Immature natural killer cell (primary cell): ENCODE results near the gene CRABP1. TPM values are rescaled to one million over a fixed set of nuclear protein-coding genes. Genes with fewer than 3 reads are reported as not detected.

ENCODE experiments used
- DNase-seq, 3 donors: peaks; one replicate each; pipeline ENCODE4 v3.0.0; 2022; ENCODE audit warnings: mixed read lengths in 1 of 3
- H3K27ac Mint-ChIP-seq, 6 donors: one replicate each; pipeline ENCODE4 v1.8.0; 2020; ENCODE audit warnings: mixed read lengths in 6 of 6, mild to moderate bottlenecking in 5 of 6, inconsistent platforms in 4 of 6, moderate library complexity in 3 of 6
- H3K27me3 Mint-ChIP-seq, 3 donors: one replicate each; pipeline ENCODE4 v1.8.0; 2020 to 2021; ENCODE audit warnings: low read depth in 3 of 3, mild to moderate bottlenecking in 3 of 3, mixed read lengths in 3 of 3, moderate library complexity in 3 of 3, inconsistent platforms in 1 of 3
- H3K36me3 Mint-ChIP-seq, 3 donors: one replicate each; pipeline ENCODE4 v1.8.0; 2020; ENCODE audit warnings: mixed read lengths in 3 of 3, inconsistent platforms in 2 of 3, mild to moderate bottlenecking in 2 of 3
- H3K4me1 Mint-ChIP-seq, 2 donors: one replicate each; pipeline ENCODE4 v1.8.0; 2020; ENCODE audit warnings: inconsistent platforms in 2 of 2, mild to moderate bottlenecking in 2 of 2, mixed read lengths in 2 of 2, moderate library complexity in 1 of 2
- H3K4me3 Mint-ChIP-seq, 5 donors: one replicate each; pipeline ENCODE4 v1.8.0; 2020; ENCODE audit warnings: mild to moderate bottlenecking in 5 of 5, mixed read lengths in 5 of 5, inconsistent platforms in 3 of 5, moderate library complexity in 3 of 5
- H3K9me3 Mint-ChIP-seq, 6 donors: one replicate each; pipeline ENCODE4 v1.8.0; 2020; ENCODE audit warnings: mild to moderate bottlenecking in 6 of 6, mixed read lengths in 6 of 6, inconsistent platforms in 4 of 6, moderate library complexity in 3 of 6
- polyA plus RNA-seq, 3 donors: library from polyadenylated mRNA; unstranded; fragments of 300-500 nt; fragmentation: Illumina TruSeq; gene quantifications; one replicate each; pipeline ENCODE4 v1.2.3, GENCODE V29; 2021

CRABP1 gene
- not detected for polyA plus RNA-seq

DNA sequence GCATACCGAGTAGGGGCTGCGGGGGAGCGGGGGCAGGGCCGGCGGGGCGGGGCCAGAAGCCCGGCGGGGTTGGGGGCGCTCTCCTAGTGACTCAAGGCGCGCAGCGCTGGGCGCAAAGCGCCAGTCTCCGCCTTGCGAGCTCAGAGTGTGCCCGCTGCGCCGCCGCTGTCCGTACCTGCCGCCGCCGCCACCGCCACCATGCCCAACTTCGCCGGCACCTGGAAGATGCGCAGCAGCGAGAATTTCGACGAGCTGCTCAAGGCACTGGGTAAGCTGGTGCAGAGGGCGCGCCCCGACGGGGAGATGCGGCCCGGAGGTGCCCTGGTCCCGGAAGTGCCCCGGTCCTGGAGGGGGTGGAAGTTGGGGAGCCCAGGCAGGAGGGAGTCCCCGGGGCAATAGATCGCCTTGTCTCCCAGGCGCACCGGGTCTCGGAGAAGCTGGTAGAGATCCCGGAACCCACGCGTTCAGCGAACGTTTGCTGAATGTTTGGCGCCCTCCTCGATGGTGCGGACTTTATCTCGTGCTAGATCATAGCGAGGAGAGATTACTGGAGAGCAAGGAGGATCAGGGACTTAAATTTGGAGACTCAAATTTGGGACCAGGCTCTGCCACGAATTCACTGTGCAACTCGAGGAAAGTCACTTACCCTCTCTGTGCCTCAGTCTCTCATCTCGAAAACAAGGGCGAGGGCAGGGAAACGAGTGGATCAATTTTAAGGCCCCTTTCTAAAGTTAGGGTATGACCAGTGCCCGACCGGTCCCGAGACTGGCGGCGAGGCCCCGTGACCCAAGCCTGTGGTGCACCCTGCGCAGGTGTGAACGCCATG is at the start of gene CRABP1:
CRABP1 (plus strand) TSS at position 123 of the 826 bp plus-strand sequence; CDS start at position 199, 76 bp downstream.
- Mint-ChIP-seq H3K27ac (no peak within 1 kb of the TSS), H3K27me3 (peaks cover 2 to 9% (median 9%) of the 10 kb centered on the region in 3 donors), H3K4me1 (no peaks in the 10 kb centered on the region), H3K36me3 (peaks cover 0 to 5% (median 0%) of the 10 kb centered on the region in 3 donors), H3K9me3 (no peaks in the 10 kb centered on the region), H3K4me3 (peak within 1 kb of the TSS in 1 of 5 donors; percentile 34)
- DNase-seq, result no peak

GRCh38 chr15:78291052-78291451 is 49.1 kb upstream of the CRABP1 start:
- no peaks in the 10 kb centered on the region for H3K4me1 Mint-ChIP-seq
- no peak overlapping the region for H3K27ac Mint-ChIP-seq
- H3K9me3 Mint-ChIP-seq, result no peaks in the 10 kb centered on the region
- peaks cover 9 to 57% (median 23%) of the 10 kb centered on the region in 3 donors for H3K36me3 Mint-ChIP-seq
- no peak overlapping the region for H3K4me3 Mint-ChIP-seq
- DNase-seq, result no peak
- no peaks in the 10 kb centered on the region for H3K27me3 Mint-ChIP-seq

GRCh38 chr15:78291698-78292097 is 48.5 kb upstream of the CRABP1 start:
- Mint-ChIP-seq H3K4me1 (peaks cover 0 to under 1% of the 10 kb centered on the region in 2 donors), H3K9me3 (no peaks in the 10 kb centered on the region), H3K4me3 (no peak overlapping the region), H3K36me3 (peaks cover 9 to 52% (median 16%) of the 10 kb centered on the region in 3 donors), H3K27me3 (no peaks in the 10 kb centered on the region), H3K27ac (no peak overlapping the region)
- DNase-seq, result no peak

DNA sequence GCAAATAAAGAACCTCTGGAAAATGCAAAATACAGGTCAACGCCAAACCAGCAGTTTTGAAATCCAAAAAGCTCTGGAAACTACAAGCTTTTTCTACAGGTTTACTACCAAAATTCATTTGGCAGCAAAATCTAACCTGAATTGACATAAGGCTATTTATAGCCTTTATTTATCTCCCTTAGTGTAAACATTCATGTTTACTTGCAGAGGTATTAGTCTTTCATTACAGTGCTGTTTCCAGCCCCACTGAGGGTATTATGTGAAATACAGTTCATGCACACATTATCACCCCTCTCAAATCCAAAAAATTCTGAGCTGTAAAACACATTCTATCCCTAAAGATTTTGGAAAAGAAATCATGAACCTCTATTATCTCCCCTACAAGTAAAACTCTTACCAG is 47.9 kb upstream of the CRABP1 start:
- H3K36me3 Mint-ChIP-seq, result peaks cover 9 to 47% (median 12%) of the 10 kb centered on the region in 3 donors
- DNase-seq, result no peak
- H3K27me3 Mint-ChIP-seq, result no peaks in the 10 kb centered on the region
- peaks cover 2 to 6% of the 10 kb centered on the region in 2 donors for H3K4me1 Mint-ChIP-seq
- no peak overlapping the region for H3K4me3 Mint-ChIP-seq
- no peaks in the 10 kb centered on the region for H3K9me3 Mint-ChIP-seq
- no peak overlapping the region for H3K27ac Mint-ChIP-seq

DNA sequence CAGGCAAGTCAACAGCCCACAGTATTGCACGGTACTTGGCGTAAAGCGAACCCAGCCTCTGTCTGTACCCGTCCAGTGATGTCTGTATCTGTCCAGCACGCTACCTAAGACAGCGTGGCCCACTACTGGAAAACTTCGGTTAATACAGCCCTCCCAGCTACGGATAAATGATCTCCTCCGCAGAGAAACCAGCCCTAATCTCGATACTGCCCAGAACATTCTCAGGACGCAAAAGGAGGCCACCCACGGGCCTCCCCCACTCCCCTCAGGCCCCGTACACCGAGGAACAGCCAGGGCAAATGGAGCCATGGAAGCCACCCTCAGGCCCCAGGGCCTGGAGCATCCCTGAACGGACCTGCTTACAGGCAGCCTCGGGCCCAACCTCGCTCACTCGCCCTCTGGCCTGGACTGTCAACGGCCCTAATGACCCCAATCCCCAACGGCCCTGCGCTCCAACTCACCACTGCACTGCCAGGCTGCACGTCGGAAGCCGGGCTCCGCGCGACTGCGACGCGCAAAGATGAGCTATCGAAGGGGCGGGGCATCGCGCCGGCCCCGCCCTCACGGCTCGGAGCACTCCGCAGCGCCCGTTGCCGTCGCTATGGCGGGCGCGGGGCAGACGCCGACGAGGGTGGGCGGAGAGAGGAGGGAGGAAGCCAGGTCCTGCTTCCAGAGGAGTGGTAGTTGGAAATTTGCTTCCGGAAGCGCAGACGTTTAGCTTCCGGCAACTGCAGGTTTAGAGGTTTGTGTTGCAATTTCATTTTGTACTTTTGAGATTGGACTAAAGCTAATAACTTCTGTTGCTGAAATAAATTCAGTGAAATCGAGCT is 40.8 kb upstream of the CRABP1 start, which contains the start of gene SKIC8:
SKIC8 (minus strand) TSS at position 509 of the 830 bp plus-strand sequence. CDS start 3,923 bp downstream, outside the sequence.
- peak; percentile 85 to 89 (median 88) for DNase-seq
- Mint-ChIP-seq H3K36me3 (peaks cover 0 to 4% (median 0%) of the 10 kb centered on the region in 3 donors), H3K4me3 (peak within 1 kb of the TSS; percentile 98 to 99 (median 98)), H3K4me1 (peaks cover 21 to 27% of the 10 kb centered on the region in 2 donors), H3K27me3 (peaks cover 0 to 8% (median 0%) of the 10 kb centered on the region in 3 donors), H3K9me3 (no peaks in the 10 kb centered on the region), H3K27ac (peak within 1 kb of the TSS; percentile 90 to 97 (median 94))

DNA sequence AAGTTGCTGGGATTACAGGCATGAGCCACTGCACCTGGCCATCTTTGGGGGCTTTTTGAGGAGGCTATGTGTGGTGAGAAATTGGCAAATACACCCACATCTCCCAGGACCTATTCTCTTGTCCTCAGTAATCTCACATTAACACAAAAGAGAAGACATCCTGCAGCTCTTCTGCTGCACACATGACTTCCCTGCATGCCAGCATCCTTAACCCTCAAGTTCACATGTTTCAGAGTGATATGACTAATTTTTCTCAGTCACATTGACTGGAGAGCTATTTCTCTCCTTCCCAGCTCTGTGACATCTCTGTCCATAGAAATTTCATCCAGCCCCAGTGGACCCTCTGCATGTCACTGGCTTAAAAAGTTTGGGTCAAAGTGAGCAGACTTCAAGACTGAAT is 38.8 kb upstream of the CRABP1 start:
- Mint-ChIP-seq H3K9me3 (no peaks in the 10 kb centered on the region), H3K4me3 (peak overlapping the region in 4 of 5 donors; percentile 15 to 39 (median 28)), H3K27ac (peak overlapping the region in 5 of 6 donors; percentile 13 to 83 (median 41)), H3K27me3 (peaks cover 0 to 8% (median 0%) of the 10 kb centered on the region in 3 donors), H3K4me1 (peaks cover 21 to 27% of the 10 kb centered on the region in 2 donors), H3K36me3 (no peaks in the 10 kb centered on the region)
- DNase-seq, result no peak

DNA sequence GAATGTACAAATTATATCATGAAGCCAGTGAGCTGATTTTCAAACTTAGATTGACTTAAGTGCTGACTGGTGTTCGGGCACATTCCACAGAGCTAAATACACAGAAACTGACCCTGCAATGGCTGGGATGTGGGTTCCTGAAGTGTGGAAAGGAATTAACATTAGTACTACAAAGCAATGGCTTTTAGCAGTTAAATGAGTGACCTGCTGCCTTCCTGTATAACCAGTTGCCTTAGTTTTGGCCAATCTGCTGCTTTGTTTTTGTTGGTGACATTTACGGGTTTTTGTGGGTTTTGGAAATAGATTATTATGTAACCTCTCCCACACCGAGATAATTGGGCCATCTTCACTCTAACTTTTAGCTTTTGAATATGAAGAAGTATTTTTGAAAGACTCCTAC is 38.3 kb upstream of the CRABP1 start:
- Mint-ChIP-seq H3K4me1 (peaks cover 20 to 26% of the 10 kb centered on the region in 2 donors), H3K9me3 (no peaks in the 10 kb centered on the region), H3K27ac (peak overlapping the region in 3 of 6 donors; percentile 30 to 83 (median 46)), H3K36me3 (no peaks in the 10 kb centered on the region), H3K4me3 (peak overlapping the region in 1 of 5 donors; percentile 17), H3K27me3 (peaks cover 0 to 8% (median 0%) of the 10 kb centered on the region in 3 donors)
- DNase-seq, result no peak

GRCh38 chr15:78302579-78303312 is 37.4 kb upstream of the CRABP1 start:
- Mint-ChIP-seq H3K27me3 (peaks cover 0 to 8% (median 2%) of the 10 kb centered on the region in 3 donors), H3K9me3 (no peaks in the 10 kb centered on the region), H3K27ac (peak overlapping the region in 1 of 6 donors; percentile 65), H3K36me3 (no peaks in the 10 kb centered on the region), H3K4me3 (no peak overlapping the region), H3K4me1 (peaks cover 18 to 22% of the 10 kb centered on the region in 2 donors)
- DNase-seq, result no peak

DNA sequence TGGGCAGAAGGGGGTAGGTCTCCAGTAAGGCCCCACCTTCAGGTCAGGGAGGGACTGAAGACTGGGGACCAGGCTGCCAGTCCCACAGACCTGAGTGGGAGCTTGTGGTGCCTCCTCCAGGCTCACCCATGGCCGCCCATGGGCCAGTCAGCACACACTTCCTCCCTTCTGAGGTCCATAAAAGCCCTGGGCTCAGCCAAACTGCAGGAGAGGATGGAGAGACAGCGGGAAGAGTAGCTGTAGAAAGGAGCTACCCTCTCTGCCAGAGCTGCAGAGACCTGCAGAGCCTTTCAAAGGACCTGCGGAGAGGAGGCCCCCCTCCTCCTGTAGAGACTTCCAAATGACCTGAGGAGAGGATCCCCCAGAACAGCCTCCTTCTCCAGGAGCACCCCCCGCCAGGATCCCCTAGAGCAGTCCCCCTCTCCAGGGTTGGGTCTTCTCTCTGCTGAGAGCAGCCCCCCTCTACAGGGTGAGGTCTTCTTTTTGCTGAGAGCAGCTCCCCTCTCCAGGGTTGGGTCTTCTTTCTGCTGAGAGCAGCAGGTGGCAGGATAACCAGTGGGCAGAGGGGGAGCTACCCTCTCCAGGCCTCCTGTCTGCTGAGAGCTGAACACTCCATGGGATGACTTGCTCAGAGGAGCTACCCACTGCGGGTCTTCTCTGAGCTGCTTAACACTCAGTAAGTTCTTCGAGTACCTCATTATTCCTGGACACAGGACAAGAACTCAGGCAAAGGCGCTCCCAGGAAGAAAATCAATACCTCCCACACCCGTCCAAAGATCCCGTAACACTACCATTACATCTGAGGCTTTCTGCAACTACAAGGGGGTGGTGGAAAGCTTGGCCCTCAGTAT is 35.7 kb upstream of the CRABP1 start:
- Mint-ChIP-seq H3K9me3 (no peaks in the 10 kb centered on the region), H3K27ac (no peak overlapping the region), H3K36me3 (no peaks in the 10 kb centered on the region), H3K4me1 (peaks cover 4 to 5% of the 10 kb centered on the region in 2 donors), H3K27me3 (peaks cover under 1 to 6% (median 2%) of the 10 kb centered on the region in 3 donors), H3K4me3 (no peak overlapping the region)
- DNase-seq, result no peak

- no peaks in the 10 kb centered on the region for H3K4me1 Mint-ChIP-seq
These were observed 33.9 kb upstream of the CRABP1 start for GRCh38 chr15:78306176-78306774.

DNA sequence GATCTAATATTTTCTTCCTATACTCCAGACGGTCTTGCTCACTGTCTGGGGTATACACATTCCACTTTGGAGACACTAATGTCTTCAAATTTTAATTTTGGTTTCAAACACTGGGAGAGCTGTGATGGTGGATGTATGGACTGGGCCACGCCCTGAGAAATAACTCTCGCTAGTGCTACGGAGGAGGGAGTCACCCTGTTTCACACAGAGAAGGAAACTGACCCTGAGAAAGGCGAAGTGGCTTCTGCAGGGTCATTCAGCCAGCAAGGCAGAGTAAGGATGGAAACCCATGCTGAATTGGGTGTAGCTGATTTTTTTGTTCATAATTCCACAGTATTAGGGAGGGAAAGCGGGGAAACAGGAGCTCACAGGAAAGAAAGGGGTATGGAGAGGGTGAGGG is 32.2 kb upstream of the CRABP1 start:
- DNase-seq, result no peak
- H3K36me3 Mint-ChIP-seq, result no peaks in the 10 kb centered on the region
- no peaks in the 10 kb centered on the region for H3K9me3 Mint-ChIP-seq
- no peak overlapping the region for H3K4me3 Mint-ChIP-seq
- no peaks in the 10 kb centered on the region for H3K4me1 Mint-ChIP-seq
- H3K27ac Mint-ChIP-seq, result no peak overlapping the region
- peaks cover 3 to 6% (median 4%) of the 10 kb centered on the region in 3 donors for H3K27me3 Mint-ChIP-seq

More at GRCh38 chr15:78306176-78306774, 33.9 kb upstream of the CRABP1 start:
- Mint-ChIP-seq H3K9me3 (no peaks in the 10 kb centered on the region), H3K27ac (no peak overlapping the region), H3K36me3 (no peaks in the 10 kb centered on the region), H3K27me3 (peaks cover 2 to 3% (median 3%) of the 10 kb centered on the region in 3 donors), H3K4me3 (no peak overlapping the region)
- no peak for DNase-seq

DNA sequence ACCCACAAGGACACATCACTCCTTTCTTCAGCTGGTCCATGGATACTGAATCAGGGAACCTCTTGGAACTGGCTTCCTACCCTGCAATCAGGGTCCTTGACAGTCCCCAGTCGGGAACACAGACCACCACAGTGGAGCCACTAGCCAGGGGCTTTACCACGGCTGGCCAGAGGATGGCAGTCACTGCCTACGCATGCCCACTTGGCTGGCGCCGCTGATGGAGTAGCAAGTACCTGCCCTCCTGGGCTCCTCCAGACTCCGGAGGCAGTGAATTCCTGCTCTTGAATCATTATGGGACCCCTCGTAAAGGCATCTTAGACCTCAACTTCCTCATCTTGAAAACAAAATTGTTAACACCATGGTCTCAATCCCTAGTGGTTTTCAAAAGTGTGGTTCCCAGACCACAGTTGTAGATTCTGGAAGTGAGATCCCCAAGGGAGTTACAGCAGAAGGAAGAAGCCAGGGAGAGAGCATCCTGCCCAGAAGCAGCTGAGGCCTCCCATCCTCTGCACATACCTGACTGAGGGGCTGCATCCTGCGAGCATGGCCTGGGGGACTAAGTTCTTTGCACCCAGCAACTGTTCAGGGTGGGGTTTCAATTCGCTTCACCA is 31.6 kb upstream of the CRABP1 start:
- H3K9me3 Mint-ChIP-seq, result no peaks in the 10 kb centered on the region
- H3K27me3 Mint-ChIP-seq, result peaks cover 3 to 6% (median 4%) of the 10 kb centered on the region in 3 donors
- no peak overlapping the region for H3K4me3 Mint-ChIP-seq
- no peak overlapping the region for H3K27ac Mint-ChIP-seq
- no peaks in the 10 kb centered on the region for H3K4me1 Mint-ChIP-seq
- peak in 2 of 3 donors; percentile 27 to 30 for DNase-seq
- H3K36me3 Mint-ChIP-seq, result no peaks in the 10 kb centered on the region
